Right cardiac atrium (tissue), 5 donors: ENCODE results near the gene PCSK2. TPM values are rescaled to one million over a fixed set of nuclear protein-coding genes. Genes with fewer than 3 reads are reported as not detected.

Experiments used
- ATAC-seq, 2 donors: fragments of 200-7000 bp; cut with Tn5 transposase; one replicate each; pipeline versions ENCODE4 v1.8.0 to v1.9.1; 2020; ENCODE audit warnings: moderate library complexity in 2 of 2, mild to moderate bottlenecking in 1 of 2
- DNase-seq, 3 donors: peaks; one replicate each; pipeline ENCODE4 v3.0.0-alpha.2; 2020
- H3K27ac ChIP-seq: one replicate; pipeline ENCODE4 v1.5.1; 2013; ENCODE audit warnings: mild to moderate bottlenecking, low read length, control low read depth, moderate library complexity
- H3K27me3 ChIP-seq: one replicate; pipeline ENCODE4 v1.6.1; 2013; ENCODE audit not compliant: control insufficient read depth, insufficient read depth
- H3K4me1 ChIP-seq: one replicate; pipeline ENCODE4 v1.6.1; 2013; ENCODE audit warnings: low read length; ENCODE audit not compliant: control insufficient read depth, insufficient read depth
- H3K4me3 ChIP-seq: one replicate; pipeline ENCODE4 v1.5.1; 2013; ENCODE audit warnings: low read length, control low read depth
- H3K9me3 ChIP-seq: one replicate; pipeline ENCODE4 v1.6.1; 2013; ENCODE audit warnings: low read length; ENCODE audit not compliant: control insufficient read depth
- WGBS: extraction: QIAGEN DNeasy Blood & Tissue Kit; methylation state at CpG from one replicate; pipeline ENCODE4 v1.1.7; 2013; 5-methylcytosine and 5-hydroxymethylcytosine counted together
- intact Hi-C, 4 donors: fragments of 100-400 bp; cut with DNase I; formaldehyde crosslinking; loops; one replicate each; pipeline versions ENCODE4 v1.11.0 to v1.14.0; 2022 to 2023
- polyA plus RNA-seq: library from polyadenylated mRNA; stranded (reverse); fragments of 200-250 nt; gene quantifications from one replicate; pipeline ENCODE4 v1.2.3, GENCODE V29; 2013
- total RNA-seq, 4 donors: library from RNA; stranded (reverse); fragmentation: NEBNext Ultra II Directional; extraction: Animal tissue kit (Norgen Biotek cat#: 25700); gene quantifications; one replicate each; pipeline ENCODE4 v1.2.1, GENCODE V29; 2021
- donor health status: healthy with polysubstance abuse.
- donor health status: DM: no; HTN: yes; CAD: no.
- donor health status: DM: no; HTN: no; CAD: no.
- donor health status: DM: no; HTN: yes; CAD: no; lungs with severe emphysema.
- donor health status: DM: yes; HTN: yes; CAD: no.

The PCSK2 gene
- total and polyA plus RNA-seq, 5 donors = 1.1 to 3.2 (median 1.9) TPM

- ATAC-seq (peak; percentile 14 to 77), DNase-seq (no peak)
- peaks cover 2% of the 10 kb centered on the region for H3K4me1 ChIP-seq
- 35% methylated on average over 3 of the region's 3 CpGs for WGBS
- no peak overlapping the region for H3K4me3 ChIP-seq
- no peaks in the 10 kb centered on the region for H3K9me3 ChIP-seq
- H3K27me3 ChIP-seq = no peaks in the 10 kb centered on the region
- intact Hi-C loops = no loop called here
- H3K27ac ChIP-seq = no peak overlapping the region
Observed at GRCh38 chr20:17520583-17520982, 293.7 kb downstream of the PCSK2 start.

DNA sequence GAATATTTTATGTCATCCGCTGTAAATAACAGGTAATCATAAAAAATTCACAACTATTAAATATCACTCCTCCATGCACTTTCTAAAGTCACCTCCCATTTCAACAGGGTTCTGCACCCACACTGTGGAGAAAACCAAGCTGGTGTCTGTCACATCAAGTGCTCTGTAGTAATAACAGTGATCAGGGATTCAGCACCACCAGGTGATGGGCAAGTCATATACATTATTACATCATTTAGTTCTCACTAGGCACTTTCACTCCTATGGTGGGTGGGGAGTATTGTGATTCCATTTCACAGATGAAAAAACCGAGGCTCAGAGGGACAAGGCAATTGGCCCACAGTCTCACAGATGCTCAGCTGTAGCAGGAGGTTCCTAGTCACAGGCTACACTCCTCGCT is 295.7 kb downstream of the PCSK2 start:
- intact Hi-C loops = no loop called here
- Histone ChIP-seq H3K4me1 (peaks cover 2% of the 10 kb centered on the region), H3K4me3 (no peak overlapping the region), H3K27me3 (no peaks in the 10 kb centered on the region), H3K27ac (no peak overlapping the region), H3K9me3 (no peaks in the 10 kb centered on the region)
- 85% methylated on average over 3 of the region's 3 CpGs for WGBS
- ATAC-seq (no peak), DNase-seq (no peak)

GRCh38 chr20:17523326-17523725 is 296.5 kb downstream of the PCSK2 start:
- ATAC-seq = no peak
- WGBS = 78% methylated on average over 5 of the region's 5 CpGs
- no peak for DNase-seq
- no peak overlapping the region for H3K27ac ChIP-seq
- no peaks in the 10 kb centered on the region for H3K9me3 ChIP-seq
- no peak overlapping the region for H3K4me3 ChIP-seq
- peaks cover 2% of the 10 kb centered on the region for H3K4me1 ChIP-seq
- intact Hi-C loops = no loop called here
- H3K27me3 ChIP-seq = no peaks in the 10 kb centered on the region

DNA sequence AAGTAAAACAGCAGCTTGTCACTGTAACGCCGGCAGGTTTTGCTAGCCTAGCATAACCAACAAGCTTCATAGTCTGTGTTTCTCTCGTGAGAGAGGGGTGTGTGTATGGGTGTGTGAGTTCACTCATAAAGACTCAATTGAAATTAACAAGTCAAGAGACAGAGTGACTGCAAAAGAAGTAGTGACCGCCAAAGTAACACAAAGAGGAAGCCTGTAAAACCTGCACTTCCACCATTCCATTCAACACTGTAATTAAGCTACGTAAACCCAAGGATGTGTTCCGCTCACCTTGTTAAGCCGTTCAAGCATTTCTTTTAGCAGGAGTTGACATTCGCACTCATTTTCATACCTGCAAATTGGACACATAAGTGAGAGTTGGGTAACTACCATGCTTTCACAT is 297.7 kb downstream of the PCSK2 start:
- no peak for ATAC-seq
- intact Hi-C loops = no loop called here
- no peak overlapping the region for H3K27ac ChIP-seq
- no peaks in the 10 kb centered on the region for H3K27me3 ChIP-seq
- peaks cover 2% of the 10 kb centered on the region for H3K4me1 ChIP-seq
- no peak for DNase-seq
- no peak overlapping the region for H3K4me3 ChIP-seq
- H3K9me3 ChIP-seq = no peaks in the 10 kb centered on the region
- WGBS = 87% methylated on average over 8 of the region's 8 CpGs

GRCh38 chr20:17525132-17525531 is 298.3 kb downstream of the PCSK2 start:
- H3K4me1 ChIP-seq = peaks cover 2% of the 10 kb centered on the region
- H3K9me3 ChIP-seq = no peaks in the 10 kb centered on the region
- H3K4me3 ChIP-seq = no peak overlapping the region
- WGBS = 90% methylated on average over 5 of the region's 5 CpGs
- H3K27ac ChIP-seq = no peak overlapping the region
- intact Hi-C loops = no loop called here
- DNase-seq = no peak
- H3K27me3 ChIP-seq = no peaks in the 10 kb centered on the region
- no peak for ATAC-seq

DNA sequence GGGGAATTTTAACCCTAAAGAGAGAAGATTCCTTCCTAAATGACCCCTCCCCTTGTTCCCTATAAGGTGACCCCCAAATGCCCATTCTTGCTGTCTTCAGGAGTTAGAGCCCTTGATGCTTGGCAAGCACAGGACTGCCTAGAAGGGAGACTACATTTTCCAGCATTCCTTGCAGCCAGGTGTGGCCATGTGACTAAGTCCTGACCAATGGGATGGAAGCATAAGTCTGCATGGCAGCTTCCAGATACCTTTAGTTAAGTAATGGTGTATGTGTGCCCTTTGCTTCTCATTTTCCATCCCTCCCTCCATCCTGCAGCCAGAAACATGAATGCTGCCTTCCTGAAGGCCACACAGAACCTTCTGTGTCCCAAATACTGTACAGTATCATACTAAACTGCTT is 298.8 kb downstream of the PCSK2 start:
- no peak for ATAC-seq

GRCh38 chr20:17529586-17529985 is 302.7 kb downstream of the PCSK2 start:
- intact Hi-C loops = no loop called here

More for the DNA sequence above, 298.8 kb downstream of the PCSK2 start:
- DNase-seq = no peak
- intact Hi-C loops = no loop called here
- H3K27me3 ChIP-seq = no peaks in the 10 kb centered on the region
- no peak overlapping the region for H3K4me3 ChIP-seq
- H3K4me1 ChIP-seq = peaks cover 2% of the 10 kb centered on the region
- H3K27ac ChIP-seq = no peak overlapping the region
- no peaks in the 10 kb centered on the region for H3K9me3 ChIP-seq

DNA sequence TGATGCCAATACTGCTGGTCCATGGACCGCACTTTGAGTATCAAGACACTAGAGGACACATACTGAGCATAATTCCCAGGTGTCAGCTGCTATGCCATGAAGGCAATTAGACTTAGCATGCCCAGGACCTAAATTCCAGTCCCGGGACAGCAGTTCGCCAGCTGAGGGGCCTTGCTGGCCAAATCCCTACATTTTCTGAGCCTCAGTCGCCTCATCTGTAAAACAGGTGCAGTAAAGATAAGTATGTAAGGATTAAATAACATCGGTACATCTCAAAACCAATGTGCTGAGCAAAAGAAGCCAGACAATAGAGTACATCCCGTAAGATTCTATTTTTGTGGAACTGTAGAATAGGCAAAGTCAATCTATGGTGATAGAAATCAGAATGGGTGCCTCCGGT is 303.3 kb downstream of the PCSK2 start:
- no peak for DNase-seq
- H3K27ac ChIP-seq = no peak overlapping the region
- H3K9me3 ChIP-seq = no peaks in the 10 kb centered on the region
- ATAC-seq = no peak
- 85% methylated on average over 7 of the region's 7 CpGs for WGBS
- no peaks in the 10 kb centered on the region for H3K27me3 ChIP-seq
- intact Hi-C loops = loop anchor here in 3 of 4 donors (10.0 kb wide), 2 partner anchors 365 to 375 kb away; no protein-coding TSS in a partner anchor
- H3K4me3 ChIP-seq = no peak overlapping the region
- H3K4me1 ChIP-seq = no peaks in the 10 kb centered on the region

More at GRCh38 chr20:17529586-17529985, 302.7 kb downstream of the PCSK2 start:
- H3K27ac ChIP-seq = no peak overlapping the region
- ATAC-seq (no peak), DNase-seq (no peak)
- no peaks in the 10 kb centered on the region for H3K9me3 ChIP-seq
- H3K4me1 ChIP-seq = no peaks in the 10 kb centered on the region
- H3K27me3 ChIP-seq = no peaks in the 10 kb centered on the region
- H3K4me3 ChIP-seq = no peak overlapping the region

DNA sequence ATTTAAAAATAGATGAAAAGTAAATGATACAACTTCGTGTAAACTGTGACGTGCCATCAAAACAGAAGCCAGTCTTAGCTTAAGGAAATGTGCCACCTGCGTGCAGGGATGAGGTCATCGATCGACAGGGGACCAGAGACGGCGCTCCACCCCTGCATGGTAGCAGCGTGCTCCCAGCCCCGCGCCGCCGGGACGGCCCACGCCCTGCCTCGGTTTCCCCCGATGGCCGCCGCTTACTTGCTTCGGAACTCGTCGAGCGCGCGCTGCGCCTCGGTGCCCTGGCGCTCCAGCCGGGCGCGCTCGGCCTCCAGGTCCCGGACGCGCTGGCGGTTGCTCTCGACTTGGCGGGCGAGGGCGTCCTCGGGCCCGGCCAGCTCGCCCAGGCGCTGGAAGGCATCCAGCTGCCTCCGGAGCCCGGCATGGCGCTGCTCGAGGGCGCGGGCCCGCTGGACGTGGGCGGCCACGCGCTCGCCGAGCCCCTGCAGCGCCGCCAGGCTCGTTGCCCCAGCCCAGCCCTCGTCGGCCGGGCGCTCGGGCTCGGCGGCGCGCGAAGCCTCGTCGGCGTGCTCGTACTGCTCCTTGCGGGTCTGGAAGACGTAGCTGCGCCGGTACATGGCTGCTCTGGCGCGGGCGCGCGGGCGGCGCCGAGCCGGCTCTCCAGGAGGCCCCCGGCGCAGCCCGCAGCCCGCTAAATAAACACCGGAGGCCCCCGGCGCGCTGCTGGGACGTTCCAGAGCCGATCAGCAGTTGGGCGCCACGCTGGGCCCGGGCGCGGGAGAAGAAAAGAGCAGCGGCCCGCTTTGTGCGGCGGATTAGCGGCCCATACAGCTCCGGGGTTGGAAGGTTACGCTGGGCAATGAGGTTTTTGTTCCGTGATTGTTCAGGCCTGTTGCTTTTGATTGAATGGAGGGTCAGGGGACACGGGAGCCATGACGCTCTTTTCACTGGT is 304.1 kb downstream of the PCSK2 start, which contains the start of gene BFSP1:
BFSP1 (minus strand) TSS at position 664 of the 949 bp plus-strand sequence; CDS start at position 614, 50 bp downstream.
- Histone ChIP-seq H3K9me3 (no peaks in the 10 kb centered on the region), H3K4me1 (no peaks in the 10 kb centered on the region), H3K27ac (peak within 1 kb of the TSS; percentile 33), H3K27me3 (no peaks in the 10 kb centered on the region), H3K4me3 (peak within 1 kb of the TSS; percentile 72)
- 2% methylated on average over 111 of the region's 111 CpGs for WGBS
- intact Hi-C loops = loop anchor here in 3 of 4 donors (10.0 kb wide), 2 partner anchors 364 to 374 kb away; no protein-coding TSS in a partner anchor
- ATAC-seq (peak; percentile 88 to 91), DNase-seq (peak; percentile 51 to 84 (median 82))

DNA sequence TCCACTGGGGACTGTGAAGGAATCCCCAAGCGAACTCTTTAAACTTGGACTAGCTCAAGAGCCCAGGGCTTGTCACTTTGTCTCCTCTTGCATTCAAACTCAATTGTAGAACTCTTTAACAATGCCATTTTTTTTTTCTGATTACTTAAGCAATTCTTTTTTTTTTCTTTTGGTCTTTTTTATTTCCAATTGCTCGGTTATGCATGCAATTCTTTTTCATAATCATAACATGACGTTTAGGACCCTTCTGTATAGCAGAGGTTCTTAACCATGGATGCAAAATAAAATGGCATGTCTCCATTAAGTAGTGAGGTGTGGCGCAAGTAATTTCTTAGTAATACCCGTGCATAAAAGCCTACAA is 304.8 kb downstream of the PCSK2 start:
- H3K27ac ChIP-seq = peak overlapping the region; percentile 33
- ATAC-seq (no peak), DNase-seq (no peak)
- H3K27me3 ChIP-seq = no peaks in the 10 kb centered on the region
- H3K4me3 ChIP-seq = peak overlapping the region; percentile 72
- intact Hi-C loops = loop anchor here in 3 of 4 donors (10.0 kb wide), 2 partner anchors 363 to 373 kb away; no protein-coding TSS in a partner anchor
- no peaks in the 10 kb centered on the region for H3K9me3 ChIP-seq
- H3K4me1 ChIP-seq = no peaks in the 10 kb centered on the region
- WGBS = 67% methylated on average over 5 of the region's 5 CpGs

DNA sequence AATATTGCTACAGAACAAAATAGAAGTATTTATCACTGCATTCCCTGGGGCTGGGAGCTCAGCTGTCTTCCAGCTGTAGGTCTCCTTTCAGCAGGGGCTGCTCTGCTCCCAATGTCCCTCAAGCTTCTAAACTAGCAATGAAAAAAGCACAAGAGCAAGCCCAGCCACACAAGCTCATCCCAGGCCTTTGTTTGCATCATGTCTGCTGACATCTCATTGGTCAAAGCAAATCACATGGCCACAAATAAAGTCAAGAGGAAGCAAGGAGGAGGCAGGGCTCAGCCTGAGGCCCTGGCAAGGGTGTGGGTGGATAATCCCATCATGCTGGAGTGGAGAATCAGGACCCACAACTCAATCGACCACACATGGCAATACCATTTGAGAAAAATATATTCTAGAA is 306.6 kb downstream of the PCSK2 start:
- no peaks in the 10 kb centered on the region for H3K4me1 ChIP-seq
- WGBS = 48% methylated on average over 1 of the region's 1 CpG
- no peak for DNase-seq

More for the DNA sequence above, 306.6 kb downstream of the PCSK2 start:
- no peak for ATAC-seq
- no peak overlapping the region for H3K27ac ChIP-seq
- H3K4me3 ChIP-seq = no peak overlapping the region
- no peaks in the 10 kb centered on the region for H3K27me3 ChIP-seq
- H3K9me3 ChIP-seq = no peaks in the 10 kb centered on the region
- intact Hi-C loops = loop anchor here in 3 of 4 donors (10.0 kb wide), 2 partner anchors 361 to 371 kb away; no protein-coding TSS in a partner anchor
